Measurements from ENCODE around the gene MIX23. TPM values are rescaled to one million over a fixed set of nuclear protein-coding genes. Genes with fewer than 3 reads are reported as not detected.

MIX23 gene
- polyA plus RNA-seq, 3 donors = 3.9 to 8.2 (median 5.2) TPM

GRCh38 chr3:122314228-122314876 is 68.7 kb downstream of the MIX23 start:
- no CpG with 5 or more reads among the region's 2 CpGs for WGBS (ENCODE audit: insufficient coverage)
- peak overlapping the region in 3 of 7 donors; percentile 38 to 75 (median 38) for H3K27ac Mint-ChIP-seq
- H3K36me3 Mint-ChIP-seq = peaks cover 0 to 2% of the 10 kb centered on the region in 2 donors
- peak overlapping the region; percentile 48 for H2AFZ ChIP-seq (ENCODE audit: insufficient read depth, low read depth, low read length, poor library complexity, severe bottlenecking)
- no peak overlapping the region for H3K4me2 ChIP-seq (replicated peaks; ENCODE audit: extremely low read depth, low read length, poor library complexity, severe bottlenecking)
- H3K36me3 ChIP-seq (replicated peaks in 1 of 2; ENCODE audit: control insufficient read depth in 1 of 2, insufficient read depth in 2 of 2, low read length in 2 of 2) = no peaks in the 10 kb centered on the region
- no peak for TF ChIP-seq CTCF (IDR thresholded peaks at IDR 0.05)
- H3K4me1 ChIP-seq (ENCODE audit: control insufficient read depth in 1 of 2, insufficient read depth in 2 of 2, low read length in 2 of 2) = peaks cover 21 to 27% of the 10 kb centered on the region in 2 donors
- peaks cover 0 to 4% (median 0%) of the 10 kb centered on the region in 7 donors for H3K9me3 Mint-ChIP-seq
- intact Hi-C loops (cut with micrococcal nuclease) = no loop called here
- no peak overlapping the region for H3K4me3 Mint-ChIP-seq
- peak overlapping the region in 1 of 2 donors; percentile 71 for H3K27ac ChIP-seq (ENCODE audit: low read depth in 1 of 2, low read length in 2 of 2)
- H3K4me1 Mint-ChIP-seq = peaks cover 37% of the 10 kb centered on the region
- no peak overlapping the region for H3K4me3 ChIP-seq (replicated peaks in 1 of 3; ENCODE audit: low read depth in 2 of 3, low read length in 3 of 3)
- no peaks in the 10 kb centered on the region for H3K27me3 ChIP-seq (ENCODE audit: control insufficient read depth in 2 of 2, insufficient read depth in 2 of 2, low read length in 2 of 2)
- peaks cover 0 to 2% (median 0%) of the 10 kb centered on the region in 3 donors for H3K27me3 Mint-ChIP-seq (ENCODE audit: low read depth in 3 of 3)
- no peaks in the 10 kb centered on the region for H3K9me3 ChIP-seq (replicated peaks in 1 of 2; ENCODE audit: control insufficient read depth in 1 of 2, insufficient read depth in 1 of 2, low read length in 2 of 2)
- no peaks in the 10 kb centered on the region for H4K20me1 ChIP-seq (ENCODE audit: insufficient read depth, low read length)
- peak in 1 of 3 donors; percentile 45 for DNase-seq
- no peak overlapping the region for H3K9ac ChIP-seq (ENCODE audit: insufficient read depth, low read length, poor library complexity, severe bottlenecking)
- H3K79me2 ChIP-seq (ENCODE audit: insufficient read depth, low read length) = no peaks in the 10 kb centered on the region

- peaks cover 0 to 3% (median 0%) of the 10 kb centered on the region in 7 donors for H3K9me3 Mint-ChIP-seq
- H3K4me3 Mint-ChIP-seq = peak overlapping the region in 1 of 2 donors; percentile 63
- H4K20me1 ChIP-seq (ENCODE audit: insufficient read depth, low read length) = no peaks in the 10 kb centered on the region
- H3K36me3 ChIP-seq (replicated peaks in 1 of 2; ENCODE audit: control insufficient read depth in 1 of 2, insufficient read depth in 2 of 2, low read length in 2 of 2) = no peaks in the 10 kb centered on the region
- H3K79me2 ChIP-seq (ENCODE audit: insufficient read depth, low read length) = no peaks in the 10 kb centered on the region
- H3K27ac ChIP-seq (ENCODE audit: low read depth in 1 of 2, low read length in 2 of 2) = peak overlapping the region in 1 of 2 donors; percentile 71
- intact Hi-C loops (cut with micrococcal nuclease) = no loop called here
- 7% methylated on average over 1 of the region's 3 CpGs for WGBS (ENCODE audit: insufficient coverage)
- TF ChIP-seq CTCF (IDR thresholded peaks at IDR 0.05) = no peak
- H3K4me3 ChIP-seq (replicated peaks in 1 of 3; ENCODE audit: low read depth in 2 of 3, low read length in 3 of 3) = peak overlapping the region in 1 of 3 experiments; percentile 39
- peaks cover 39% of the 10 kb centered on the region for H3K4me1 Mint-ChIP-seq
- H3K9ac ChIP-seq (ENCODE audit: insufficient read depth, low read length, poor library complexity, severe bottlenecking) = no peak overlapping the region
- H3K36me3 Mint-ChIP-seq = peaks cover 0 to 2% of the 10 kb centered on the region in 2 donors
- H3K27me3 Mint-ChIP-seq (ENCODE audit: low read depth in 3 of 3) = peaks cover 0 to 3% (median 0%) of the 10 kb centered on the region in 3 donors
- peaks cover 22 to 31% of the 10 kb centered on the region in 2 donors for H3K4me1 ChIP-seq (ENCODE audit: control insufficient read depth in 1 of 2, insufficient read depth in 2 of 2, low read length in 2 of 2)
- H3K4me2 ChIP-seq (replicated peaks; ENCODE audit: extremely low read depth, low read length, poor library complexity, severe bottlenecking) = peak overlapping the region; percentile 29
- DNase-seq = no peak
- H3K9me3 ChIP-seq (replicated peaks in 1 of 2; ENCODE audit: control insufficient read depth in 1 of 2, insufficient read depth in 1 of 2, low read length in 2 of 2) = no peaks in the 10 kb centered on the region
- peak overlapping the region; percentile 60 for H2AFZ ChIP-seq (ENCODE audit: insufficient read depth, low read depth, low read length, poor library complexity, severe bottlenecking)
- H3K27me3 ChIP-seq (ENCODE audit: control insufficient read depth in 2 of 2, insufficient read depth in 2 of 2, low read length in 2 of 2) = no peaks in the 10 kb centered on the region
- peak overlapping the region; percentile 10 to 85 (median 59) for H3K27ac Mint-ChIP-seq
Observed at GRCh38 chr3:122313281-122313680, 69.8 kb downstream of the MIX23 start.

Data from CD14-positive monocyte (primary cell).